NT2/D1 (cell line): ENCODE results near the gene FOXP4.

Experiments used
- SUZ12 ChIP-seq: IDR thresholded peaks from 2 replicates; pipeline ENCODE4 v1.6.1; 2011; ENCODE audit not compliant: insufficient read length, insufficient read depth; ENCODE audit errors: extremely low read depth
- YY1 ChIP-seq: IDR thresholded peaks from 2 replicates; pipeline ENCODE4 v1.6.1; 2011; ENCODE audit not compliant: insufficient read length, insufficient read depth
- ZNF274 ChIP-seq: IDR thresholded peaks from 2 replicates; pipeline ENCODE4 v1.6.1; 2011; ENCODE audit warnings: mild to moderate bottlenecking, low read depth, low read length

GRCh38 chr6:41605649-41606048 is 59.5 kb downstream of the FOXP4 start:
- TF ChIP-seq ZNF274, result no peak
- TF ChIP-seq SUZ12, result no peak
- no peak for TF ChIP-seq YY1
